Heart left ventricle (tissue), 13 donors: ENCODE data around the gene PRDM8.

ENCODE experiments used
- CTCF ChIP-seq, 12 donors: fragments of 200-600 bp; sonication (generic) in 4 of 12; IDR thresholded peaks; one replicate each; pipeline versions ENCODE4 v1.5.0 to v1.8.0; 2018 to 2022; ENCODE audit warnings: antibody characterized with exemption in 12 of 12, mild to moderate bottlenecking in 5 of 12
- POLR2A ChIP-seq, 2 donors: fragments of 450-650 bp; IDR thresholded peaks; one replicate each; pipeline ENCODE4 v1.6.1; 2017; ENCODE audit warnings: antibody characterized with exemption in 2 of 2, mild to moderate bottlenecking in 2 of 2, moderate library complexity in 2 of 2
- donor health status: ischemic (EF 13 %, LVEDD 7.1; RV severe dilation, severe dysfunction).
- donor health status: DM: no; HTN: yes; CAD: no.
- donor health status: DM: no; HTN: no; CAD: no.
- donor health status: ischemic (EF 25% LVEDD 6.9; RV normal size, moderate dysfunction).
- donor health status: ischemic (EF 25% LVEDD 5.7; RV mildly dilated, moderate dysfunction).
- donor health status: ischemic (EF 35%, LVEDD 5.7; RV mildly dilated, moderate dysfunction).
- donor health status: nonischemic (EF 11% LVEDD 7.7; RV severe dilation, severe dysfunction).
- donor health status: DM: yes; HTN: yes; CAD: no.
- donor health status: PGD.
- donor health status: ischemic (EF 29% LVEDD 5.4; RV normal size, mild dysfunction).
- donor health status: nonischemic (EF 23%, LVEDD 6.1; RV moderate dilation, normal function).

GRCh38 chr4:80178964-80179363, 18.3 kb upstream of the PRDM8 start:
- no peak for TF ChIP-seq CTCF (IDR thresholded peaks at IDR 0.05)
- no peak for TF ChIP-seq POLR2A (IDR thresholded peaks at IDR 0.05)
